Endothelial cell of umbilical vein (primary cell): ENCODE results near the gene TBC1D17. TPM values are rescaled to one million over a fixed set of nuclear protein-coding genes. Genes with fewer than 3 reads are reported as not detected.

Experiments used
- BruUV-seq: library from RNA; stranded (reverse); fragments of 400-500 nt; replicated peaks from 2 replicates; lab custom pipeline; 2021; lab: Mats Ljungman, UMichigan
- CTCF ChIA-PET: fragments of 300-600, 350-600 bp; sonication (Branson Sonifier 250); formaldehyde crosslinking; loops from one replicate; lab custom pipeline; 2021; ENCODE audit warnings: antibody characterized with exemption, inconsistent platforms; lab: Charles Lee
- POLR2A ChIA-PET: fragments of 300-600, 350-600 bp; sonication (Branson Sonifier 250); formaldehyde crosslinking; loops from one replicate; lab custom pipeline; 2021; ENCODE audit warnings: antibody characterized with exemption, inconsistent platforms; lab: Charles Lee
- DNase-seq: peaks from one replicate; pipeline ENCODE4 v3.0.0-alpha.2; 2011; ENCODE audit warnings: low read depth, low spot score
- FAIRE-seq: peaks from 2 replicates; lab custom pipeline; 2011; peaks lifted over from hg19 to GRCh38; lab: Jason Lieb, UNC
- H2AFZ ChIP-seq: 2 replicates; pipeline ENCODE4 v1.6.0; 2012; ENCODE audit warnings: low read depth, low read length, control low read depth, inconsistent platforms
- H3K27ac ChIP-seq: 2 replicates; pipeline ENCODE4 v1.5.1; 2011; ENCODE audit warnings: low read depth, mild to moderate bottlenecking, control low read depth, low read length, moderate library complexity; ENCODE audit not compliant: insufficient read depth
- H3K27me3 ChIP-seq, 2 experiments: 2 replicates each; pipeline versions ENCODE4 v1.6.0 to v1.6.1; 2011; ENCODE audit warnings: low read length in 2 of 2, mixed read lengths in 1 of 2; ENCODE audit not compliant: control insufficient read depth in 2 of 2, insufficient read depth in 2 of 2
- H3K36me3 ChIP-seq, 2 experiments: 2 replicates in 1 of 2; 3 replicates in 1 of 2; pipeline ENCODE4 v1.5.1; 2011; ENCODE audit warnings: low read length in 2 of 2, mild to moderate bottlenecking in 1 of 2, moderate library complexity in 1 of 2; ENCODE audit not compliant: control insufficient read depth in 2 of 2, insufficient read depth in 2 of 2; ENCODE audit errors: extremely low read depth in 1 of 2
- H3K4me1 ChIP-seq: 3 replicates; pipeline ENCODE4 v1.5.1; 2011; ENCODE audit warnings: mild to moderate bottlenecking, low read length; ENCODE audit not compliant: control insufficient read depth, insufficient read depth; ENCODE audit errors: extremely low read depth
- H3K4me2 ChIP-seq: 2 replicates; pipeline ENCODE4 v1.6.1; 2011; ENCODE audit warnings: low read length, control low read depth, mixed read lengths; ENCODE audit not compliant: insufficient read depth
- H3K4me3 ChIP-seq, 3 experiments: fragments of 200-600 bp in 1 of 3; sonication (generic), shearing (Covaris generic) in 1 of 3; replicated peaks in 1 of 3; 2 replicates each; pipeline ENCODE4 v1.5.1; 2011 to 2016; ENCODE audit warnings: control low read depth in 3 of 3, low read length in 3 of 3, mild to moderate bottlenecking in 2 of 3, inconsistent platforms in 1 of 3, low read depth in 1 of 3, moderate library complexity in 1 of 3; ENCODE audit not compliant: insufficient read depth in 1 of 3
- H3K79me2 ChIP-seq: 2 replicates; pipeline ENCODE4 v1.6.0; 2012; ENCODE audit warnings: low read length, inconsistent platforms; ENCODE audit not compliant: control insufficient read depth, insufficient read depth
- H3K9ac ChIP-seq: replicated peaks from 2 replicates; pipeline ENCODE3; 2011; ENCODE audit warnings: low read length, control low read depth; ENCODE audit not compliant: insufficient read depth; ENCODE audit errors: extremely low read depth
- H3K9me1 ChIP-seq: replicated peaks from 3 replicates; pipeline ENCODE4 v1.6.0; 2011; ENCODE audit warnings: mild to moderate bottlenecking, low read length; ENCODE audit not compliant: control insufficient read depth, insufficient read depth; ENCODE audit errors: extremely low read depth
- H3K9me3 ChIP-seq: replicated peaks from 2 replicates; pipeline ENCODE4 v1.5.1; 2012; ENCODE audit warnings: low read length, inconsistent platforms; ENCODE audit not compliant: control insufficient read depth, insufficient read depth
- H4K20me1 ChIP-seq: replicated peaks from 2 replicates; pipeline ENCODE3; 2011; ENCODE audit warnings: mild to moderate bottlenecking, low read length; ENCODE audit not compliant: control insufficient read depth, insufficient read depth; ENCODE audit errors: extremely low read depth
- CTCF ChIP-seq, 2 donors: IDR thresholded peaks; 1 replicate in 1 of 2; 2 replicates in 1 of 2; pipeline ENCODE4 v1.5.1; 2011; ENCODE audit warnings: low read length in 2 of 2, mild to moderate bottlenecking in 2 of 2, moderate library complexity in 2 of 2, control low read depth in 1 of 2, inconsistent platforms in 1 of 2, low read depth in 1 of 2; ENCODE audit not compliant: insufficient read depth in 1 of 2; ENCODE audit errors: extremely low read depth in 1 of 2
- EZH2 ChIP-seq: IDR thresholded peaks from 2 replicates; pipeline ENCODE4 v1.6.1; 2012; ENCODE audit warnings: borderline replicate concordance, low read depth, mild to moderate bottlenecking, moderate library complexity, low read length, inconsistent platforms; ENCODE audit not compliant: severe bottlenecking
- FOS ChIP-seq: IDR thresholded peaks from 2 replicates; pipeline ENCODE4 v1.6.1; 2011; ENCODE audit warnings: mild to moderate bottlenecking, low read length, moderate library complexity, borderline replicate concordance; ENCODE audit not compliant: insufficient read depth
- GATA2 ChIP-seq: IDR thresholded peaks from 2 replicates; pipeline ENCODE4 v1.7.0; 2011; ENCODE audit warnings: low read depth, mild to moderate bottlenecking, moderate library complexity, mixed read lengths, low read length; ENCODE audit not compliant: insufficient read length, insufficient read depth
- JUN ChIP-seq: IDR thresholded peaks from 2 replicates; pipeline ENCODE4 v1.6.1; 2011; ENCODE audit warnings: borderline replicate concordance, low read depth; ENCODE audit not compliant: insufficient read length, insufficient read depth
- MAX ChIP-seq: IDR thresholded peaks from 2 replicates; pipeline ENCODE4 v1.6.1; 2011; ENCODE audit not compliant: insufficient read depth, insufficient read length
- MYC ChIP-seq: IDR thresholded peaks from one replicate; pipeline ENCODE4 v1.6.1; 2011; ENCODE audit warnings: mild to moderate bottlenecking, low read depth, low read length
- POLR2A ChIP-seq: IDR thresholded peaks from 2 replicates; pipeline ENCODE4 v1.6.1; 2012; ENCODE audit warnings: low read depth, mild to moderate bottlenecking, control low read depth, low read length
- POLR2AphosphoS5 ChIP-seq: IDR thresholded peaks from 2 replicates; pipeline ENCODE4 v1.6.1; 2012; ENCODE audit warnings: low read depth, mild to moderate bottlenecking, control low read depth, low read length, moderate library complexity; ENCODE audit not compliant: insufficient read depth
- dilution Hi-C: fragments of 300-500 bp; cut with MboI; formaldehyde crosslinking; loops from one replicate; pipeline ENCODE4 v1.15.0; 2019; ENCODE audit warnings: low sequenced_read_pairs; ENCODE audit not compliant: extremely low pct_ligation_motif_present
- intact Hi-C: fragments of 100-400 bp; cut with micrococcal nuclease; formaldehyde crosslinking; loops from one replicate; pipeline ENCODE4 v1.10.0; 2022
- polyA plus RNA-seq, 4 experiments: library from polyadenylated mRNA; depleted of rRNA in 3 of 4; stranded (reverse) in 3 of 4; unstranded in 1 of 4; fragments of >200 nt; gene quantifications; 2 replicates each; pipeline versions ENCODE4 v1.2.1 to v1.2.3, GENCODE V29; 2011 to 2012; ENCODE audit warnings: missing spikeins in 1 of 4
- total RNA-seq: library from RNA; stranded (reverse); gene quantifications from 2 replicates; pipeline ENCODE4 v1.2.3, GENCODE V29; 2021

The TBC1D17 gene
- total and polyA plus RNA-seq, 2 donors (not counting 3 experiments of a cell fraction or from before 2014, with no cell fraction given) = 34.2 to 39.3 TPM

GRCh38 chr19:49830766-49831165 lies 46.7 kb upstream of the TBC1D17 start:
- Histone ChIP-seq H3K4me2 (no peak overlapping the region), H3K9me3 (no peaks in the 10 kb centered on the region), H3K36me3 (peaks cover 11 to 60% of the 10 kb centered on the region in 2 experiments), H4K20me1 (no peaks in the 10 kb centered on the region), H3K4me3 (no peak overlapping the region), H3K27ac (no peak overlapping the region), H3K27me3 (no peaks in the 10 kb centered on the region), H3K9me1 (no peaks in the 10 kb centered on the region), H3K4me1 (peaks cover 8% of the 10 kb centered on the region), H3K9ac (no peak overlapping the region), H3K79me2 (no peaks in the 10 kb centered on the region), H2AFZ (no peak overlapping the region)
- DNase-seq (no peak), FAIRE-seq (no peak)
- BruUV-seq = no TSS peak
- dilution Hi-C loops = no loop called here
- intact Hi-C loops = no loop called here
- ChIA-PET POLR2A (no interaction called here), CTCF (no interaction called here)
- TF ChIP-seq CTCF (IDR thresholded peaks at IDR 0.05; ENCODE audit: extremely low read depth in 1 of 2, insufficient read depth in 1 of 2, low read depth in 1 of 2, low read length in 2 of 2) = no peak
- no peak for TF ChIP-seq GATA2
- TF ChIP-seq EZH2 = no peak
- TF ChIP-seq FOS = no peak
- TF ChIP-seq MYC = no peak
- TF ChIP-seq JUN = no peak
- TF ChIP-seq MAX = no peak
- no peak for TF ChIP-seq POLR2A
- no peak for TF ChIP-seq POLR2AphosphoS5
